Bronchial epithelial cell (primary cell): ENCODE measurements around the gene FNIP2. TPM values are rescaled to one million over a fixed set of nuclear protein-coding genes. Genes with fewer than 3 reads are reported as not detected.
"Not testable (repeated sequence)": the region's sequence is repeated elsewhere in the genome, so short reads cannot be mapped to it uniquely, and the experiment has no call there.

Experiments used
- DNase-seq: peaks from one replicate; pipeline ENCODE4 v3.0.0-alpha.2; 2010; ENCODE audit warnings: low read depth
- FAIRE-seq: peaks from 2 replicates; lab custom pipeline; 2011; peaks lifted over from hg19 to GRCh38; lab: Jason Lieb, UNC
- H3K27me3 ChIP-seq: 2 replicates; pipeline ENCODE4 v1.5.1; 2011; ENCODE audit warnings: low read length; ENCODE audit not compliant: control insufficient read depth, insufficient read depth
- H3K36me3 ChIP-seq: 2 replicates; pipeline ENCODE4 v1.5.1; 2011; ENCODE audit warnings: low read length; ENCODE audit not compliant: control insufficient read depth, insufficient read depth
- H3K4me3 ChIP-seq: 2 replicates; pipeline ENCODE4 v1.5.1; 2011; ENCODE audit warnings: mild to moderate bottlenecking, low read depth, low read length, control low read depth
- CTCF ChIP-seq: IDR thresholded peaks from 2 replicates; pipeline ENCODE4 v1.5.1; 2011; ENCODE audit warnings: mild to moderate bottlenecking, moderate library complexity, low read length, control low read depth, inconsistent platforms; ENCODE audit not compliant: insufficient read depth, severe bottlenecking
- total RNA-seq: library from RNA; depleted of rRNA; stranded (reverse); fragments of >200 nt; gene quantifications from 2 replicates; pipeline ENCODE4 v1.2.1, GENCODE V29; 2014

FNIP2 gene
- total RNA-seq, 1 donor from 2014 or later: 16.6 TPM

GRCh38 chr4:158946825-158947224, 178.0 kb downstream of the FNIP2 start:
- Histone ChIP-seq H3K4me3 (no peak overlapping the region), H3K36me3 (no peaks in the 10 kb centered on the region), H3K27me3 (no peaks in the 10 kb centered on the region)
- no peak for TF ChIP-seq CTCF
- FAIRE-seq (no peak), DNase-seq (no peak)

- Histone ChIP-seq H3K36me3 (no peaks in the 10 kb centered on the region), H3K27me3 (no peaks in the 10 kb centered on the region), H3K4me3 (no peak overlapping the region)
- FAIRE-seq: no peak
- no peak for TF ChIP-seq CTCF
- no peak for DNase-seq
Observed at GRCh38 chr4:158948071-158948470, 179.2 kb downstream of the FNIP2 start.

- Histone ChIP-seq H3K36me3 (no peaks in the 10 kb centered on the region), H3K4me3 (no peak overlapping the region), H3K27me3 (no peaks in the 10 kb centered on the region)
- TF ChIP-seq CTCF: no peak
- DNase-seq (peak; percentile 79), FAIRE-seq (no peak)
Observed at GRCh38 chr4:158949099-158949498, 180.3 kb downstream of the FNIP2 start.

GRCh38 chr4:158952221-158952774, 183.5 kb downstream of the FNIP2 start:
- H3K36me3 ChIP-seq, DNase-seq, H3K27me3 ChIP-seq, FAIRE-seq, H3K4me3 ChIP-seq: not testable (repeated sequence)

GRCh38 chr4:158956345-158956744, 187.5 kb downstream of the FNIP2 start:
- not testable (repeated sequence) for H3K4me3 ChIP-seq, FAIRE-seq, H3K27me3 ChIP-seq, H3K36me3 ChIP-seq, DNase-seq

- not testable (repeated sequence) for FAIRE-seq, DNase-seq, H3K4me3 ChIP-seq, H3K27me3 ChIP-seq, H3K36me3 ChIP-seq
Observed at GRCh38 chr4:158956918-158957317, 188.1 kb downstream of the FNIP2 start.

Other genes starting within 250 kb of the FNIP2 start
- under 0.01 TPM in 1 of 2 replicates, not detected in the other for gene RXFP1, start 247.1 kb upstream of the FNIP2 start, total RNA-seq
- 2.3 and 3.4 TPM in 2 replicates for gene C4orf46, start 97.1 kb upstream of the FNIP2 start, total RNA-seq
- gene ETFDH, start 96.7 kb upstream of the FNIP2 start, total RNA-seq: 21.9 and 35.5 TPM in 2 replicates
- 16.3 and 18.1 TPM in 2 replicates for gene PPID, start 45.6 kb upstream of the FNIP2 start, total RNA-seq